Esophagus squamous epithelium (tissue), 4 donors: ENCODE results near the gene LRP4.

Experiments used
- POLR2A ChIP-seq, 4 donors: fragments of 450-650 bp; IDR thresholded peaks; one replicate each; pipeline ENCODE4 v1.6.1; 2017; ENCODE audit warnings: antibody characterized with exemption in 4 of 4, mild to moderate bottlenecking in 4 of 4, moderate library complexity in 3 of 4
- TF ChIP-seq, protein P1 (sequence below), 6 experiments: fragments of 450-650 bp in 4 of 6; fragments of 200-600 bp in 2 of 6; sonication (generic) in 2 of 6; IDR thresholded peaks; one replicate each; pipeline ENCODE4 v1.5.1; 2016 to 2019; ENCODE audit warnings: antibody characterized with exemption in 6 of 6, mild to moderate bottlenecking in 4 of 6, moderate library complexity in 4 of 6

DNA sequence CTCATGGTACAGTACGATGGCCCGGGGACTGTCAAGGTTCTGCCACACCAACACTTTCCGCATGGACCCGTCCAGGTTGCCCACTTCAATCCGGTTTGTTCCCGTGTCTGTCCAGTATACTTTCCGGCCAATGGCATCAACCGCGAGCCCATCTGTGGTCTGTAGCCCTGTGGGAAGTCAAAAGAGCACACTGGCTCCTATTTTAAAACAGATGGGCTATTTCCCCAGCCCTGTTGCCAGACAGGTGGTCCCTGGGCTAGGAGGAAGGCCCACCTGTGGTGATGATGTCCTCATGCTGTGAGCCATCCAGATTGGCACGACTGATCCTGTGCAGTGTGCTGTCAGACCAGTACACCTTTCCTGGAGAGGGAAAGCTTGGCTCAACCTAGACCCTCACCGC, 41.9 kb downstream of the LRP4 start:
- TF ChIP-seq, protein P1, sequence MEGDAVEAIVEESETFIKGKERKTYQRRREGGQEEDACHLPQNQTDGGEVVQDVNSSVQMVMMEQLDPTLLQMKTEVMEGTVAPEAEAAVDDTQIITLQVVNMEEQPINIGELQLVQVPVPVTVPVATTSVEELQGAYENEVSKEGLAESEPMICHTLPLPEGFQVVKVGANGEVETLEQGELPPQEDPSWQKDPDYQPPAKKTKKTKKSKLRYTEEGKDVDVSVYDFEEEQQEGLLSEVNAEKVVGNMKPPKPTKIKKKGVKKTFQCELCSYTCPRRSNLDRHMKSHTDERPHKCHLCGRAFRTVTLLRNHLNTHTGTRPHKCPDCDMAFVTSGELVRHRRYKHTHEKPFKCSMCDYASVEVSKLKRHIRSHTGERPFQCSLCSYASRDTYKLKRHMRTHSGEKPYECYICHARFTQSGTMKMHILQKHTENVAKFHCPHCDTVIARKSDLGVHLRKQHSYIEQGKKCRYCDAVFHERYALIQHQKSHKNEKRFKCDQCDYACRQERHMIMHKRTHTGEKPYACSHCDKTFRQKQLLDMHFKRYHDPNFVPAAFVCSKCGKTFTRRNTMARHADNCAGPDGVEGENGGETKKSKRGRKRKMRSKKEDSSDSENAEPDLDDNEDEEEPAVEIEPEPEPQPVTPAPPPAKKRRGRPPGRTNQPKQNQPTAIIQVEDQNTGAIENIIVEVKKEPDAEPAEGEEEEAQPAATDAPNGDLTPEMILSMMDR (IDR thresholded peaks at IDR 0.05) = no peak
- no peak for TF ChIP-seq POLR2A (IDR thresholded peaks at IDR 0.05)
